ENCODE results near the gene KIF25.

KIF25 gene

GRCh38 chr6:168013250-168013915 is 15.9 kb downstream of the KIF25 start:
- TF ChIP-seq, protein P1, sequence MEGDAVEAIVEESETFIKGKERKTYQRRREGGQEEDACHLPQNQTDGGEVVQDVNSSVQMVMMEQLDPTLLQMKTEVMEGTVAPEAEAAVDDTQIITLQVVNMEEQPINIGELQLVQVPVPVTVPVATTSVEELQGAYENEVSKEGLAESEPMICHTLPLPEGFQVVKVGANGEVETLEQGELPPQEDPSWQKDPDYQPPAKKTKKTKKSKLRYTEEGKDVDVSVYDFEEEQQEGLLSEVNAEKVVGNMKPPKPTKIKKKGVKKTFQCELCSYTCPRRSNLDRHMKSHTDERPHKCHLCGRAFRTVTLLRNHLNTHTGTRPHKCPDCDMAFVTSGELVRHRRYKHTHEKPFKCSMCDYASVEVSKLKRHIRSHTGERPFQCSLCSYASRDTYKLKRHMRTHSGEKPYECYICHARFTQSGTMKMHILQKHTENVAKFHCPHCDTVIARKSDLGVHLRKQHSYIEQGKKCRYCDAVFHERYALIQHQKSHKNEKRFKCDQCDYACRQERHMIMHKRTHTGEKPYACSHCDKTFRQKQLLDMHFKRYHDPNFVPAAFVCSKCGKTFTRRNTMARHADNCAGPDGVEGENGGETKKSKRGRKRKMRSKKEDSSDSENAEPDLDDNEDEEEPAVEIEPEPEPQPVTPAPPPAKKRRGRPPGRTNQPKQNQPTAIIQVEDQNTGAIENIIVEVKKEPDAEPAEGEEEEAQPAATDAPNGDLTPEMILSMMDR (IDR thresholded peaks at IDR 0.05; ENCODE audit: insufficient read depth, missing control alignments): no peak
- FAIRE-seq: no peak
- no peak for DNase-seq (ENCODE audit: insufficient read length, low spot score)

GRCh38 chr6:168014428-168014827 is 17.0 kb downstream of the KIF25 start:
- TF ChIP-seq, protein P1 (IDR thresholded peaks at IDR 0.05; ENCODE audit: insufficient read depth, missing control alignments): no peak
- DNase-seq (ENCODE audit: insufficient read length, low spot score): no peak
- no peak for FAIRE-seq

GRCh38 chr6:168015009-168015408 is 17.5 kb downstream of the KIF25 start:
- FAIRE-seq (no peak), DNase-seq (ENCODE audit: insufficient read length, low spot score) (no peak)
- TF ChIP-seq, protein P1 (IDR thresholded peaks at IDR 0.05; ENCODE audit: insufficient read depth, missing control alignments): no peak

- TF ChIP-seq, protein P1 (IDR thresholded peaks at IDR 0.05; ENCODE audit: insufficient read depth, missing control alignments): no peak
- DNase-seq (ENCODE audit: insufficient read length, low spot score) (no peak), FAIRE-seq (no peak)
These were observed 18.2 kb downstream of the KIF25 start for GRCh38 chr6:168015482-168016175.

- DNase-seq (ENCODE audit: insufficient read length, low spot score) (no peak), FAIRE-seq (no peak)
- TF ChIP-seq, protein P1 (IDR thresholded peaks at IDR 0.05; ENCODE audit: insufficient read depth, missing control alignments): no peak
These were observed 18.7 kb downstream of the KIF25 start for GRCh38 chr6:168016176-168016620.

- TF ChIP-seq, protein P1 (IDR thresholded peaks at IDR 0.05; ENCODE audit: insufficient read depth, missing control alignments): no peak
- FAIRE-seq (no peak), DNase-seq (ENCODE audit: insufficient read length, low spot score) (no peak)
These were observed 19.5 kb downstream of the KIF25 start for GRCh38 chr6:168016721-168017525.
